GM23338 (cell line): Measurements from ENCODE around the gene RARG. TPM values are rescaled to one million over a fixed set of nuclear protein-coding genes. Genes with fewer than 3 reads are reported as not detected.

ENCODE experiments used
- ATAC-seq: fragments of 200-7000 bp; cut with Tn5 transposase; 3 replicates; pipeline ENCODE4 v1.9.1; 2020
- DNase-seq: peaks from one replicate; pipeline ENCODE4 v3.0.0-alpha.2; 2015; ENCODE audit warnings: low spot score
- H2AFZ ChIP-seq: fragments of 200-600 bp; sonication (generic); 2 replicates; pipeline ENCODE4 v1.8.0; 2016; ENCODE audit warnings: antibody characterized with exemption, mild to moderate bottlenecking, moderate library complexity
- H3F3A ChIP-seq: fragments of 200-600 bp; sonication (generic); replicated peaks from 2 replicates; pipeline ENCODE4 v1.8.0; 2017; ENCODE audit warnings: antibody characterized with exemption, mixed run types, low read depth
- H3K27ac ChIP-seq: fragments of 200-600 bp; sonication (generic); 2 replicates; pipeline ENCODE4 v1.6.1; 2016; ENCODE audit warnings: low read depth
- H3K27me3 ChIP-seq: fragments of 200-600 bp; sonication (generic); 2 replicates; pipeline ENCODE4 v1.8.0; 2016; ENCODE audit warnings: mild to moderate bottlenecking, mixed run types, moderate library complexity; ENCODE audit not compliant: insufficient read depth
- H3K36me3 ChIP-seq: fragments of 200-600 bp; sonication (generic); 2 replicates; pipeline ENCODE4 v1.8.0; 2016; ENCODE audit warnings: mild to moderate bottlenecking; ENCODE audit not compliant: insufficient read depth
- H3K4me1 ChIP-seq: fragments of 200-600 bp; sonication (generic); 2 replicates; pipeline ENCODE4 v1.8.0; 2016; ENCODE audit warnings: mild to moderate bottlenecking, moderate library complexity; ENCODE audit not compliant: insufficient read depth
- H3K4me2 ChIP-seq: fragments of 200-600 bp; sonication (generic); 2 replicates; pipeline ENCODE4 v1.7.1; 2017; ENCODE audit warnings: mixed run types
- H3K4me3 ChIP-seq: fragments of 200-600 bp; sonication (generic); 2 replicates; pipeline ENCODE4 v1.6.1; 2016; ENCODE audit warnings: mixed run types
- H3K79me2 ChIP-seq: fragments of 200-600 bp; sonication (generic); replicated peaks from 2 replicates; pipeline ENCODE4 v1.8.0; 2017; ENCODE audit warnings: mild to moderate bottlenecking; ENCODE audit not compliant: insufficient read depth
- H3K9me2 ChIP-seq: fragments of 200-600 bp; sonication (generic); 2 replicates; pipeline ENCODE4 v1.8.0; 2017; ENCODE audit not compliant: insufficient read depth
- H4K20me1 ChIP-seq: fragments of 200-600 bp; sonication (generic); replicated peaks from 2 replicates; pipeline ENCODE4 v1.8.0; 2017; ENCODE audit warnings: mild to moderate bottlenecking; ENCODE audit not compliant: insufficient read depth
- H3K27ac Mint-ChIP-seq: 2 replicates; pipeline ENCODE4 v1.8.0; 2020; ENCODE audit warnings: inconsistent platforms, mild to moderate bottlenecking, moderate library complexity, mixed read lengths
- H3K27me3 Mint-ChIP-seq: 3 replicates; pipeline ENCODE4 v1.8.0; 2022; ENCODE audit warnings: low read depth, mild to moderate bottlenecking, moderate library complexity, mixed read lengths, inconsistent platforms; ENCODE audit not compliant: insufficient read depth, poor library complexity
- H3K36me3 Mint-ChIP-seq: 3 replicates; pipeline ENCODE4 v1.8.0; 2021; ENCODE audit warnings: low read depth, mild to moderate bottlenecking, inconsistent platforms, moderate library complexity, mixed read lengths
- H3K4me1 Mint-ChIP-seq: 3 replicates; pipeline ENCODE4 v1.8.0; 2020; ENCODE audit warnings: mild to moderate bottlenecking, inconsistent platforms, mixed read lengths
- H3K4me3 Mint-ChIP-seq: 3 replicates; pipeline ENCODE4 v1.8.0; 2021; ENCODE audit warnings: moderate library complexity, mild to moderate bottlenecking, inconsistent platforms, mixed read lengths
- H3K9me3 Mint-ChIP-seq: 3 replicates; pipeline ENCODE4 v1.8.0; 2020; ENCODE audit warnings: moderate library complexity, mild to moderate bottlenecking, inconsistent platforms, mixed read lengths
- CREB1 ChIP-seq: fragments of 250-450 bp; sonication (Bioruptor Pico); IDR thresholded peaks from 2 replicates; pipeline ENCODE4 v1.5.0; 2020; ENCODE audit warnings: low read depth, mild to moderate bottlenecking, moderate library complexity
- EZH2 ChIP-seq: fragments of 200-600 bp; sonication (generic); IDR thresholded peaks from one replicate; pipeline ENCODE4 v1.8.0; 2017; ENCODE audit warnings: antibody characterized with exemption, mild to moderate bottlenecking, low read depth; ENCODE audit not compliant: unreplicated experiment
- EZH2phosphoT487 ChIP-seq: fragments of 200-600 bp; sonication (generic); IDR thresholded peaks from one replicate; pipeline ENCODE4 v1.8.1; 2018; ENCODE audit warnings: antibody characterized with exemption; ENCODE audit not compliant: unreplicated experiment
- POLR2AphosphoS5 ChIP-seq: IDR thresholded peaks from 2 replicates; pipeline ENCODE4 v1.6.1; 2016; ENCODE audit warnings: antibody characterized with exemption, low read depth
- ZNF114 ChIP-seq: fragments of 250-450 bp; sonication (Bioruptor Pico); IDR thresholded peaks from 2 replicates; pipeline ENCODE4 v1.5.0; 2020; ENCODE audit warnings: mild to moderate bottlenecking, moderate library complexity
- ZNF462 ChIP-seq: fragments of 250-450 bp; sonication (Bioruptor Pico); IDR thresholded peaks from 2 replicates; pipeline ENCODE4 v1.5.0; 2020; ENCODE audit warnings: mild to moderate bottlenecking, moderate library complexity
- polyA plus RNA-seq: library from polyadenylated mRNA; unstranded; fragments of >200 nt; fragmentation: Nextera tagmentation; extraction: Ambion mirVana; gene quantifications from 2 replicates; pipeline ENCODE4 v1.2.1, GENCODE V29; 2016
- total RNA-seq: library from RNA; depleted of rRNA; stranded (reverse); fragments of >200 nt; shearing (Covaris generic); gene quantifications from 2 replicates; pipeline ENCODE4 v1.2.3, GENCODE V29; 2014
- TF ChIP-seq, protein P1 (sequence below), 2 experiments: fragments of 200-600 bp in 1 of 2; sonication (generic) in 1 of 2; conservative IDR thresholded peaks; 2 replicates each; pipeline versions ENCODE4 v1.5.1 to v1.6.1; 2016 to 2017; ENCODE audit warnings: antibody characterized with exemption in 2 of 2, low read depth in 2 of 2, mild to moderate bottlenecking in 2 of 2, moderate library complexity in 1 of 2

RARG gene
- total and polyA plus RNA-seq, 2 experiments from 2014 or later = 18.5 to 50.2 TPM

GRCh38 chr12:53225635-53226424 is 6.2 kb downstream of the RARG start:
- Histone ChIP-seq H3K27ac (no peak overlapping the region), H4K20me1 (no peaks in the 10 kb centered on the region), H3K9me2 (no peaks in the 10 kb centered on the region), H3K4me3 (no peak overlapping the region), H3K4me1 (peaks cover 64% of the 10 kb centered on the region), H3K36me3 (no peaks in the 10 kb centered on the region; the same call in 1 of the 2 replicates), H3F3A (peaks cover 21% of the 10 kb centered on the region), H3K4me2 (peak overlapping the region; percentile 91), H2AFZ (no peak overlapping the region), H3K79me2 (no peaks in the 10 kb centered on the region; the same call in 1 of the 2 replicates), H3K27me3 (peaks cover 4% of the 10 kb centered on the region; the same call in 1 of the 2 replicates)
- peak overlapping the region; percentile 32; the same call in 1 of the 3 replicates for H3K4me3 Mint-ChIP-seq
- peaks cover 64% of the 10 kb centered on the region for H3K4me1 Mint-ChIP-seq
- peak; percentile 3 for ATAC-seq
- TF ChIP-seq CREB1 (CRISPR knock-in tag) (no peak), POLR2AphosphoS5 (no peak), ZNF114 (CRISPR knock-in tag) (no peak)
- H3K27ac Mint-ChIP-seq = no peak overlapping the region
- peaks cover 28% of the 10 kb centered on the region for H3K27me3 Mint-ChIP-seq
- no peaks in the 10 kb centered on the region for H3K9me3 Mint-ChIP-seq
- peaks cover 5% of the 10 kb centered on the region for H3K36me3 Mint-ChIP-seq
- DNase-seq = peak; percentile 50

DNA sequence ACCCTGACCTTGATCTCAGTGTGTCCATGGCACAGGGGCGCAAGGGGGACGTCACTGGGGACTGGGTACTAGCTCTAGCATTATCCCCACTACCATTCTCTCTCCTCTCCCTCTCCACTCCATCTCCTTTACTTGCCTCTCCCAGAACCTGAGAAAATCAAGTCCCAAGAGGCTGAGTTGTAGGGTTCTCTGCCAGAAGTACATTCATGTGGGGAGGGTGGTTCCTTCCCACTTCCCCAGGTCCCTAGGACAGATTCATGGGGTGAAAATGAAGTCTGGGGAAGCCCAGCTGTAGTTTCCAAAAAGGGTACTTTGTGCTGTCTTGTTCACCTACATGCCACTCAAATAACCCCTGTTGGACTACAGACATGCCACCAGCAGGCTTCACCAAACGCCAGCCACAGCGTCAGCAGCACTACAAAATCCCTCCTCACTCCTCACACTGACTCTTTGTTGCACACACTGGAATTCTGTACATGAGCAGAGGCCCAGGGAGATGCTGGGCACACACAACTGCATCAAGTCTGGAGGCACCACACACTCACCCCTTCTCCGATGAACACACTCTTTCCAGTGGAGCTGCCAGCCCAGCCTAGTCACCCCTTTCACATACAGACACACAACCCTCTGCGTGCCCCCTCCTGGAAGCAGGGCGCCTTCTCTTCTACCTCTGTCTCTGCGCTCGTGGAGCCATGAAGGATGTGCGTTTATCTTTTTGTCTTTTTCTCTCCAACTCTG is 6.9 kb downstream of the RARG start:
- no peaks in the 10 kb centered on the region; the same call in 1 of the 2 replicates for H3K36me3 ChIP-seq
- Mint-ChIP-seq H3K4me1 (peaks cover 62% of the 10 kb centered on the region), H3K27ac (peak overlapping the region; percentile 50; the same call in 1 of the 2 replicates), H3K27me3 (peaks cover 27% of the 10 kb centered on the region), H3K9me3 (no peaks in the 10 kb centered on the region), H3K36me3 (peaks cover 5% of the 10 kb centered on the region), H3K4me3 (peak overlapping the region; percentile 32; the same call in 1 of the 3 replicates)
- no peak overlapping the region for H2AFZ ChIP-seq
- ATAC-seq (no peak), DNase-seq (peak; percentile 33)
- H3K27me3 ChIP-seq = peaks cover 4% of the 10 kb centered on the region; the same call in 1 of the 2 replicates
- no peaks in the 10 kb centered on the region for H3K9me2 ChIP-seq
- peak overlapping the region; percentile 91 for H3K4me2 ChIP-seq
- peak overlapping the region; percentile 95; the same call in 1 of the 2 replicates for H3K4me3 ChIP-seq
- no peaks in the 10 kb centered on the region for H4K20me1 ChIP-seq
- H3K79me2 ChIP-seq = no peaks in the 10 kb centered on the region; the same call in 1 of the 2 replicates
- no peak for TF ChIP-seq POLR2AphosphoS5
- TF ChIP-seq ZNF462 = no peak
- no peak for TF ChIP-seq EZH2
- TF ChIP-seq, protein P1, sequence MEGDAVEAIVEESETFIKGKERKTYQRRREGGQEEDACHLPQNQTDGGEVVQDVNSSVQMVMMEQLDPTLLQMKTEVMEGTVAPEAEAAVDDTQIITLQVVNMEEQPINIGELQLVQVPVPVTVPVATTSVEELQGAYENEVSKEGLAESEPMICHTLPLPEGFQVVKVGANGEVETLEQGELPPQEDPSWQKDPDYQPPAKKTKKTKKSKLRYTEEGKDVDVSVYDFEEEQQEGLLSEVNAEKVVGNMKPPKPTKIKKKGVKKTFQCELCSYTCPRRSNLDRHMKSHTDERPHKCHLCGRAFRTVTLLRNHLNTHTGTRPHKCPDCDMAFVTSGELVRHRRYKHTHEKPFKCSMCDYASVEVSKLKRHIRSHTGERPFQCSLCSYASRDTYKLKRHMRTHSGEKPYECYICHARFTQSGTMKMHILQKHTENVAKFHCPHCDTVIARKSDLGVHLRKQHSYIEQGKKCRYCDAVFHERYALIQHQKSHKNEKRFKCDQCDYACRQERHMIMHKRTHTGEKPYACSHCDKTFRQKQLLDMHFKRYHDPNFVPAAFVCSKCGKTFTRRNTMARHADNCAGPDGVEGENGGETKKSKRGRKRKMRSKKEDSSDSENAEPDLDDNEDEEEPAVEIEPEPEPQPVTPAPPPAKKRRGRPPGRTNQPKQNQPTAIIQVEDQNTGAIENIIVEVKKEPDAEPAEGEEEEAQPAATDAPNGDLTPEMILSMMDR (conservative IDR thresholded peaks at IDR 0.05; ENCODE audit: low read depth in 2 of 2) = no peak
- TF ChIP-seq EZH2phosphoT487 = no peak
- no peak for TF ChIP-seq ZNF114 (CRISPR knock-in tag)
- no peak overlapping the region for H3K27ac ChIP-seq
- peaks cover 26% of the 10 kb centered on the region for H3F3A ChIP-seq
- H3K4me1 ChIP-seq = peaks cover 57% of the 10 kb centered on the region
